HUES48 (cell line): Measurements from ENCODE around the gene PKD1.

Experiments
- H3K27ac ChIP-seq: one replicate; pipeline ENCODE4 v1.7.0; 2013; ENCODE audit warnings: low read depth, low read length, inconsistent platforms
- H3K27me3 ChIP-seq: 2 replicates; pipeline ENCODE4 v1.6.1; 2013; ENCODE audit warnings: mild to moderate bottlenecking, low read length; ENCODE audit not compliant: control insufficient read depth, insufficient read depth
- H3K36me3 ChIP-seq: 2 replicates; pipeline ENCODE4 v1.6.1; 2013; ENCODE audit warnings: low read length; ENCODE audit not compliant: control insufficient read depth, insufficient read depth
- H3K4me1 ChIP-seq: 2 replicates; pipeline ENCODE4 v1.6.1; 2013; ENCODE audit warnings: mild to moderate bottlenecking, low read length; ENCODE audit not compliant: control insufficient read depth, insufficient read depth
- H3K4me3 ChIP-seq: 2 replicates; pipeline ENCODE4 v1.5.1; 2013; ENCODE audit warnings: mild to moderate bottlenecking, low read depth, low read length
- H3K9ac ChIP-seq: 2 replicates; pipeline ENCODE4 v1.6.1; 2013; ENCODE audit warnings: mild to moderate bottlenecking, low read depth, low read length, moderate library complexity
- H3K9me3 ChIP-seq: 2 replicates; pipeline ENCODE4 v1.6.1; 2013; ENCODE audit warnings: low read length; ENCODE audit not compliant: control insufficient read depth, insufficient read depth

PKD1 gene

GRCh38 chr16:2084895-2085625, 50.6 kb downstream of the PKD1 start:
- Histone ChIP-seq H3K9me3 (no peaks in the 10 kb centered on the region), H3K4me3 (no peak overlapping the region), H3K27me3 (no peaks in the 10 kb centered on the region), H3K27ac (no peak overlapping the region), H3K9ac (no peak overlapping the region), H3K4me1 (no peaks in the 10 kb centered on the region; the same call in 1 of the 2 replicates), H3K36me3 (peaks cover 57% of the 10 kb centered on the region)

- H3K9ac ChIP-seq: no peak overlapping the region
Observed at GRCh38 chr16:2083876-2084780, 51.6 kb downstream of the PKD1 start.

GRCh38 chr16:2083409-2083808, 52.3 kb downstream of the PKD1 start:
- no peak overlapping the region for H3K9ac ChIP-seq
- H3K36me3 ChIP-seq: peaks cover 53% of the 10 kb centered on the region
- no peaks in the 10 kb centered on the region for H3K4me1 ChIP-seq
- no peak overlapping the region for H3K4me3 ChIP-seq
- H3K27me3 ChIP-seq: no peaks in the 10 kb centered on the region
- no peaks in the 10 kb centered on the region for H3K9me3 ChIP-seq
- H3K27ac ChIP-seq: no peak overlapping the region

More at GRCh38 chr16:2083876-2084780, 51.6 kb downstream of the PKD1 start:
- Histone ChIP-seq H3K27ac (no peak overlapping the region), H3K27me3 (no peaks in the 10 kb centered on the region), H3K4me1 (no peaks in the 10 kb centered on the region), H3K4me3 (no peak overlapping the region), H3K36me3 (peaks cover 60% of the 10 kb centered on the region), H3K9me3 (no peaks in the 10 kb centered on the region)

- Histone ChIP-seq H3K4me3 (no peak overlapping the region), H3K36me3 (peaks cover 50% of the 10 kb centered on the region), H3K27ac (no peak overlapping the region), H3K9me3 (no peaks in the 10 kb centered on the region), H3K27me3 (no peaks in the 10 kb centered on the region), H3K9ac (no peak overlapping the region), H3K4me1 (no peaks in the 10 kb centered on the region)
Observed at GRCh38 chr16:2082983-2083364, 52.7 kb downstream of the PKD1 start.

- no peaks in the 10 kb centered on the region for H3K9me3 ChIP-seq
- no peak overlapping the region for H3K4me3 ChIP-seq
- no peaks in the 10 kb centered on the region for H3K4me1 ChIP-seq
- H3K9ac ChIP-seq: no peak overlapping the region
- no peak overlapping the region for H3K27ac ChIP-seq
- peaks cover 44% of the 10 kb centered on the region for H3K36me3 ChIP-seq
- no peaks in the 10 kb centered on the region for H3K27me3 ChIP-seq
Observed at GRCh38 chr16:2082171-2082982, 53.3 kb downstream of the PKD1 start.

- H3K27ac ChIP-seq: no peak overlapping the region
Observed at GRCh38 chr16:2081201-2082084, 54.3 kb downstream of the PKD1 start.

GRCh38 chr16:2079991-2080390, 55.7 kb downstream of the PKD1 start:
- H3K27me3 ChIP-seq: no peaks in the 10 kb centered on the region
- no peak overlapping the region for H3K4me3 ChIP-seq
- H3K4me1 ChIP-seq: no peaks in the 10 kb centered on the region
- no peak overlapping the region for H3K9ac ChIP-seq
- H3K27ac ChIP-seq: no peak overlapping the region
- H3K9me3 ChIP-seq: no peaks in the 10 kb centered on the region
- peaks cover 39% of the 10 kb centered on the region for H3K36me3 ChIP-seq

More at GRCh38 chr16:2081201-2082084, 54.3 kb downstream of the PKD1 start:
- H3K4me3 ChIP-seq: no peak overlapping the region
- no peaks in the 10 kb centered on the region for H3K4me1 ChIP-seq
- no peaks in the 10 kb centered on the region for H3K27me3 ChIP-seq
- no peaks in the 10 kb centered on the region for H3K9me3 ChIP-seq
- peaks cover 41% of the 10 kb centered on the region for H3K36me3 ChIP-seq
- H3K9ac ChIP-seq: no peak overlapping the region

GRCh38 chr16:2079311-2079800, 56.3 kb downstream of the PKD1 start:
- Histone ChIP-seq H3K27ac (no peak overlapping the region), H3K4me3 (no peak overlapping the region), H3K27me3 (no peaks in the 10 kb centered on the region), H3K36me3 (peaks cover 43% of the 10 kb centered on the region), H3K9me3 (no peaks in the 10 kb centered on the region), H3K4me1 (no peaks in the 10 kb centered on the region), H3K9ac (no peak overlapping the region)

- H3K9me3 ChIP-seq: no peaks in the 10 kb centered on the region
- no peaks in the 10 kb centered on the region for H3K27me3 ChIP-seq
- no peak overlapping the region for H3K4me3 ChIP-seq
- no peak overlapping the region for H3K27ac ChIP-seq
- H3K4me1 ChIP-seq: no peaks in the 10 kb centered on the region
- H3K9ac ChIP-seq: no peak overlapping the region
- peaks cover 49% of the 10 kb centered on the region for H3K36me3 ChIP-seq
Observed at GRCh38 chr16:2078691-2079090, 57.0 kb downstream of the PKD1 start.

GRCh38 chr16:2078096-2078495, 57.6 kb downstream of the PKD1 start:
- Histone ChIP-seq H3K27ac (no peak overlapping the region), H3K9me3 (no peaks in the 10 kb centered on the region), H3K4me3 (no peak overlapping the region), H3K27me3 (no peaks in the 10 kb centered on the region), H3K36me3 (peaks cover 50% of the 10 kb centered on the region), H3K4me1 (no peaks in the 10 kb centered on the region), H3K9ac (no peak overlapping the region)
